HL-60 (cell line): ENCODE results near the gene C1orf141.

ENCODE experiments used
- CTCF ChIP-seq: IDR thresholded peaks from one replicate; pipeline ENCODE4 v1.5.1; 2011; ENCODE audit warnings: low read length, control low read depth, inconsistent platforms; ENCODE audit not compliant: insufficient read depth
- POLR2AphosphoS5 ChIP-seq: IDR thresholded peaks from 2 replicates; pipeline ENCODE4 v1.6.1; 2012; ENCODE audit warnings: low read depth
- REST ChIP-seq: IDR thresholded peaks from 2 replicates; pipeline ENCODE4 v1.6.1; 2012; ENCODE audit warnings: low read depth; ENCODE audit not compliant: insufficient replicate concordance

GRCh38 chr1:67140460-67140859 is 5.7 kb upstream of the C1orf141 start:
- TF ChIP-seq CTCF (no peak), REST (no peak), POLR2AphosphoS5 (no peak)
